GM10266 (cell line): ENCODE results near the gene SYT6.
A peak's percentile ranks its signal among the peaks of the same experiment; 100 is the strongest.

Experiments used
- DNase-seq: peaks from one replicate; pipeline ENCODE4 v3.0.0; 2012; ENCODE audit errors: extremely low spot score
- TF ChIP-seq, protein P1 (sequence below): IDR thresholded peaks from 2 replicates; pipeline ENCODE4 v1.5.1; 2012; ENCODE audit warnings: mild to moderate bottlenecking, low read depth; ENCODE audit not compliant: control insufficient read depth, insufficient read depth; ENCODE audit errors: missing control alignments

The SYT6 gene

DNA sequence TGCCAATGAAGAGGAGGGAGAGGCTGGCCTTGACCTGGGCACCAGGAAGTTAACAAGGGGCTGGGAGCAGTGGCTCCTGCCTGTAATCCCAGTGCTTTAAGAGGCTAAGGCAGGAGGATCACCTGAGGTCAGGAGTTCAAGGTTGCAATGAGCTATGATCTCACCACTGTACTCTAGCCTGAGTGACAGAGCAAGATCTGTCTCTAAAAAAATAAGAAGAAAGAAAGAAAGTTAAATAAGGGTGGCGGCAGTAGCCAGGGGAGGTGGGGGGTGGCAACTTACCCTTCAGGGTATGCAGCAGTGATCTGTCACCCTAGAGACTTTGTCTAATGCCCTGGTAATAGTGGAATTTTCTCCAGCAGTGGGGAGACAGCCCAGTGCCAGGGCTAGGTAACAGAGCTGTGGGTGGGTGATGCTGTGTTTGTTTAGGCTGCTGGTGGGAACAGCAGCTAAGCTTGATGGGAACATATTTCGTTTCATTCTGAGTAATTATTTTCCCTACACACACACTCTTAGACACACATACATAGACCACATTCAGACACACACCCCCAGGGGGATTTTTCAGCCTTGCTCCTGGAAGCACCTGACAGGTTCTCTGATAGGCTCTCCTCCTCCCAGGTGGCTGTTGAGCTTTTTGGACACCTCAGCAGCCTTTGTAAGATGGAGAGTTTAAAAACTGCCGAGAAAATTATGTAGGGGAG is 11.3 kb upstream of the SYT6 start:
- DNase-seq = peak; percentile 48
- TF ChIP-seq, protein P1, sequence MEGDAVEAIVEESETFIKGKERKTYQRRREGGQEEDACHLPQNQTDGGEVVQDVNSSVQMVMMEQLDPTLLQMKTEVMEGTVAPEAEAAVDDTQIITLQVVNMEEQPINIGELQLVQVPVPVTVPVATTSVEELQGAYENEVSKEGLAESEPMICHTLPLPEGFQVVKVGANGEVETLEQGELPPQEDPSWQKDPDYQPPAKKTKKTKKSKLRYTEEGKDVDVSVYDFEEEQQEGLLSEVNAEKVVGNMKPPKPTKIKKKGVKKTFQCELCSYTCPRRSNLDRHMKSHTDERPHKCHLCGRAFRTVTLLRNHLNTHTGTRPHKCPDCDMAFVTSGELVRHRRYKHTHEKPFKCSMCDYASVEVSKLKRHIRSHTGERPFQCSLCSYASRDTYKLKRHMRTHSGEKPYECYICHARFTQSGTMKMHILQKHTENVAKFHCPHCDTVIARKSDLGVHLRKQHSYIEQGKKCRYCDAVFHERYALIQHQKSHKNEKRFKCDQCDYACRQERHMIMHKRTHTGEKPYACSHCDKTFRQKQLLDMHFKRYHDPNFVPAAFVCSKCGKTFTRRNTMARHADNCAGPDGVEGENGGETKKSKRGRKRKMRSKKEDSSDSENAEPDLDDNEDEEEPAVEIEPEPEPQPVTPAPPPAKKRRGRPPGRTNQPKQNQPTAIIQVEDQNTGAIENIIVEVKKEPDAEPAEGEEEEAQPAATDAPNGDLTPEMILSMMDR = no peak

DNA sequence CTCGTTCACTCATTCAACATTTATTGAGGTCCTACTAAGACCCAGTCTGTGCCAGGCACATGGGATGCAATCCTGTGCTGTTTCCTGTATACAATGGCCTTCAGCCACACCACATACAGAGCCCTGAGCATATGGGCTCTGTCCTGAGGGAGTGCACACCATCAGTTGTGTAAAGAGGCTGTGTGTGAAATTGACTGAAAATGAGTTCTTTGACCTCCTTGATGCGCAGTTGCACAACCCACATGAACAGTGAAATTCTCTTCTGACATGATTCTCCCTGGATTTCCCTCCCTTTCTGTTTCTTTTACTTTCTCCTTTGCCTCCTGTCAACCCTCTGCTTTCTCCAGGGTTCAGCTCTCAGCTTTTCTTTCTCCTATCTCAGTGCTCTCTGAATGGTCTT is 6.3 kb upstream of the SYT6 start:
- no peak for DNase-seq
- TF ChIP-seq, protein P1 = no peak

DNA sequence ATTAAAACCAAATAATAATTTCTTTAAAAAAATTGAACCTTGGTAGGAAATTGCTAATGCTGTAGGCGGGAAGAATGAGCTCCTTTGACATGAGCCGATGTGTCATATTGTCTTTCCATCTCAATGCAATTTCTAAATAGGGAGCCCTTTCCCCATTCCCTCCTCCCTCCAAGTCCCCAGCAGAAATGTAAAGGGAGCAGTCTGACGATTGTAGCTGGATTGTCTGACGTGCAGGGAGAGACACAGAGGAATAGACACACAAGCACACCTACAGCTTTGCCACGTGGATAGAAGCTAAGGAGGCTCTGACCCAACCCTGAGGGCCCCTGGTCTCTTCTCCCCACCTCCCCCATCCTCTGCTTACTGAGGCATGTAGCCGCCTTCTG is 3.6 kb upstream of the SYT6 start:
- no peak for DNase-seq
- TF ChIP-seq, protein P1 = no peak

DNA sequence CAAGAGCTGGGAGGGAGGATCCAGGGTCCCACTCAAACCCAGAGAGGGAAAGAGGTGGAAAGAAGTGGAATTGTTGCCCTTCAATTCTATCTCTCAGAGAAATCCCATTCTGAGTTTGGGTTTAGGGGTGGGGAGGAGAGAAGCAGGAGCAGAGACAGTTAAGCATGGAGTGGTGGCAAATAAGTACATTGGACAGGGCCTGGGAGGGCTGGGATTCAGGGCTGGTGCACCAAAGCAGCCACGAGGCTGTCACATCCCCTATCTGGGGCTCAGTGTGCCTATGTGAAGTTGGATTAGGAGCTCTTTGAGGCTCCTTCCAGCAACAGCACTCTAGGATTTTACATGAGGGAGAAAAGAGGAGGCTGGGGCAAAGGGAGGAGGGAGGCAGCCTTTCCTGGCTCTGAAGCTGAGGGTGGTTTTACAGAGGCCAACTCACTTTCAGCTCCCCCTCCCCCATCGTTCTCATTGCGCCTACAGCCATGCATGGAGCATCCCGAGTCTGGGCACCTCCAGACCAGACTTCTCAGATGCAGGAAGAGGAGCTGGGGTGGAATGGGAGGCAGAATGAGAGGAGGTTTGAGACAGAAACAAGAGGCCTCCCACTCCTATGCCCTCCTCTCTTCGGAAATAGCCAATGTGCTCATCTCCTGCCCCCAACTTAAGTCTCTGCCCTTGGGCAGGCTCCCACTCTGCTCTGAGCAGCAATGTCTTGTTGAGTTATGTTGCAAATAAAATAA is 3.0 kb upstream of the SYT6 start:
- no peak for DNase-seq

DNA sequence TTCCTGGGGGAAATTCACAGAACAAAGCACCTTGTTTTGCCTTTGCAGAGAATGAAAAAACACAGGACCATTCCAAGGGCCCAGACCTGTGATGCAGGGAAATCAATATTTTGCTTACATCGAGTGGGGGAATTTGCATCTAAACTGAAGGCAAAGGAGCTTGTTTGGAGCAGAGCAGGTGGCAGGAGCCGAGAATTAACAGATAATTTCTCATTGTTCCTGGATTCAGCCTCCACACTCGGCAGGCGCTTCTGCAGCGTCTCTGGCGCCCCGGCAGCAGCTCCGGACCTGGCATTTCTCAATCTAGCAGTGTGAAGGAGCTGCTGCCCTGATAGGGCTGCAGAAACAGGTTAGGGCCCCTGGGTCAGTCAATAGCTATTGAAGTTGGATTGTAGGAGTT is 2.0 kb upstream of the SYT6 start:
- no peak for DNase-seq
- TF ChIP-seq, protein P1 = no peak

More for the DNA sequence above, 3.0 kb upstream of the SYT6 start:
- TF ChIP-seq, protein P1 = no peak

DNA sequence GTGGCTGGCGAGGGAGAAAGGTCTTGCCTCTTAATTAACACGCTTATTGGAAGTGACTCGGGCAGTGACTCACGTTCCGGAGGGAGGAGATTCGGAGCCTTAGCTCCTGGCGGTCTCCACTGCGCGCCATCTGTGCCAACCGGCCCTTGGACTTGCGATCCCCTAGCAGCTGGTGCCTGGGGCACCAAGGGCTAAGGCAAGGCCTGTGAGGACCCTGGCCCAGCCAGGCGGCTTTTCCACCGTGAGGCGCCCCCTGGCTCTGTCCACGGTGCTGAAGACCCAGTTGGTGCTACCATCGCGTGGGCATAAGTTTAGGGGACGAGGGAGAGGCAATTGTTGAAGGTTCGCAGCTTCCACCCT is 1.3 kb upstream of the SYT6 start:
- TF ChIP-seq, protein P1 = no peak
- DNase-seq = no peak
